ENCODE data around the gene BIRC6.

GRCh38 chr2:32404691-32405090 is 47.9 kb downstream of the BIRC6 start:
- TF ChIP-seq CTCF (optimal IDR thresholded peaks at IDR 0.05 in 1 of 3, IDR thresholded peaks at IDR 0.05 in 1 of 3, conservative IDR thresholded peaks at IDR 0.05 in 1 of 3; ENCODE audit: extremely low read depth in 1 of 3, insufficient read depth in 2 of 3, low read length in 3 of 3) (no peak), EZH2 (IDR thresholded peaks at IDR 0.05; ENCODE audit: low read length) (no peak)
